ENCODE data around the gene FANCC. TPM values are rescaled to one million over a fixed set of nuclear protein-coding genes. Genes with fewer than 3 reads are reported as not detected.

Gene FANCC
- total RNA-seq, 4 donors from 2014 or later = 13.8 to 32.2 (median 21.4) TPM

DNA sequence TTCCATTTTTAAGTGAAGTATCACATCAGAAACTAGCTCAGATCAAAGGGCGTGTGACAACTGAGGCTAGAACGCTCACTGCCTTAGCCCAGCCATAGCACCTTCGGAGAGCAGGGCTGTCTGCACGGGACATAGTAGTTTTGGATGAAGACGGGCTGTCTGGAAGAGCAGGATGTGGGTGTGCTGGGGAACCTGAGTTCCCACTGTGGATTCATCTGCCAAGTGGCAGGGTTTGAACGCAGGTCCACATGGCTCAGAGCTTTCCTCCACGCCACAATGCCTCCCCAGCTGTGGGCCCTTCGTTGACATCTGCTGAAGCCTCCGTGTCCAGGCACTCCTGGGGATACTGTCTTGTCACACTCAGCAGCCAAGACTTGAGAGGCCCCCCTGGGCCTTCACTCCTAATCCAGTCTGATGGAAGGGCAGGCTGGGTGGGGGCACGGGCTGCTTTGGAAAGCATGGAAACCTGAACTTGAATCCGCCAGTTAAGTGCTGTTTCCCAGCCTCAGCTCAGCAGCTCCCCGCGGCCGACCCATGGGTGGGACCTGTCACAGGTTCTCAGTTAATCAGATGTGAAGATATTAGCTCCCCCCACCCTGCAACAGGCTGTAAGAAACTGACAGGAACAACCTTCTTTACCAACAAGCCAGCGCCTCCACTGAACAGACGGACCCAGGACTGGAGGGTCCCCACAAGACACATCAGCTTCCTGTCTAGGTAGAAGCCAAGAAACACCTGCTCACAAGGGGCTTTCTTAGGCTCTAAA, 228.1 kb downstream of the FANCC start:
- H3K9me3 ChIP-seq = no peaks in the 10 kb centered on the region
- DNase-seq = peak in 1 of 3 donors; percentile 44
- peak overlapping the region in 3 of 4 donors; percentile 35 to 85 (median 45) for H3K27ac ChIP-seq
- H3K27me3 ChIP-seq = no peaks in the 10 kb centered on the region
- TF ChIP-seq, protein P1, sequence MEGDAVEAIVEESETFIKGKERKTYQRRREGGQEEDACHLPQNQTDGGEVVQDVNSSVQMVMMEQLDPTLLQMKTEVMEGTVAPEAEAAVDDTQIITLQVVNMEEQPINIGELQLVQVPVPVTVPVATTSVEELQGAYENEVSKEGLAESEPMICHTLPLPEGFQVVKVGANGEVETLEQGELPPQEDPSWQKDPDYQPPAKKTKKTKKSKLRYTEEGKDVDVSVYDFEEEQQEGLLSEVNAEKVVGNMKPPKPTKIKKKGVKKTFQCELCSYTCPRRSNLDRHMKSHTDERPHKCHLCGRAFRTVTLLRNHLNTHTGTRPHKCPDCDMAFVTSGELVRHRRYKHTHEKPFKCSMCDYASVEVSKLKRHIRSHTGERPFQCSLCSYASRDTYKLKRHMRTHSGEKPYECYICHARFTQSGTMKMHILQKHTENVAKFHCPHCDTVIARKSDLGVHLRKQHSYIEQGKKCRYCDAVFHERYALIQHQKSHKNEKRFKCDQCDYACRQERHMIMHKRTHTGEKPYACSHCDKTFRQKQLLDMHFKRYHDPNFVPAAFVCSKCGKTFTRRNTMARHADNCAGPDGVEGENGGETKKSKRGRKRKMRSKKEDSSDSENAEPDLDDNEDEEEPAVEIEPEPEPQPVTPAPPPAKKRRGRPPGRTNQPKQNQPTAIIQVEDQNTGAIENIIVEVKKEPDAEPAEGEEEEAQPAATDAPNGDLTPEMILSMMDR (IDR thresholded peaks at IDR 0.05) = no peak
- TF ChIP-seq POLR2A (IDR thresholded peaks at IDR 0.05) = no peak
- H3K4me3 ChIP-seq = no peak overlapping the region
- H3K36me3 ChIP-seq = peaks cover 0 to 30% (median 0%) of the 10 kb centered on the region in 3 donors
- H3K4me1 ChIP-seq = peaks cover 0 to 45% (median 7%) of the 10 kb centered on the region in 4 donors

DNA sequence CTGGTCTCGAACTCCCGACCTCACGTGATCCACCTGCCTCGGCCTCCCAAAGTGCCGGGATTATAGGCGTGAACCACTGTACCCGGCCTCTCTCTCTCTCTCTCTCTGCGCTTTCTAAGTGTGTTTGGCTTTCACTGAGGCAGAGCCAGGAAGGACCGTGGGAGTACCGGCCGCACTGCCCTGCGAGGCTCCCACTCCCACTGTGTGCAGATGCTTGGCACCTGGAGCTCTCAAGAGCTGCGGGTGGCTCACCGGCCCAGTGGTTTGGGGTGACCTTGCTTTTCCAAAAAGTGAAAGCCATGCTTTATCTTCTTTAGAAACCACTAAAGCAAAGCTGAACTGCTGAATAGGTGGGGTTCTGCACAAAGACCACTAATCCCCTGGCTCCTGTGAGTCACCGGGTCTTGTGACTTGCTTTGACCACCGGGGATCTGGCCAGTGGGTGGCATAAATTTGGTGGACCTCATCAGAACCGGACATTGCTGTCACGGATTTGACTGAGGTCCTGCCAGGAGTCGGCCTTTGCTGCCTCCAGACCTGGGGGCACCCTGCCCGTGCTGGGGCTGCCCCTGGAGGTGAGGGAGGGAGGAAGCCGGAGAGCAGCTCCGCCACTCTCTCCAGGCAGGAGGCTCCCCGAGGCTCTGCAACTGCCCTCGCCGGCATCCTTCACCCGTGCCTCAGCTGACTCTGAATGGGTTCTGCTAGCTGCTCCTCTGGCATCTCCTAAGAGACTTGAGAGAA, 228.9 kb downstream of the FANCC start:
- TF ChIP-seq POLR2A (IDR thresholded peaks at IDR 0.05) = no peak
- H3K36me3 ChIP-seq = peaks cover 0 to 36% (median 0%) of the 10 kb centered on the region in 3 donors
- H3K27ac ChIP-seq = peak overlapping the region in 3 of 4 donors; percentile 35 to 85 (median 45)
- no peaks in the 10 kb centered on the region for H3K27me3 ChIP-seq
- no peak overlapping the region for H3K4me3 ChIP-seq
- H3K4me1 ChIP-seq = peaks cover 0 to 38% (median 7%) of the 10 kb centered on the region in 4 donors
- H3K9me3 ChIP-seq = no peaks in the 10 kb centered on the region
- peak in 1 of 3 donors; percentile 49 for DNase-seq

DNA sequence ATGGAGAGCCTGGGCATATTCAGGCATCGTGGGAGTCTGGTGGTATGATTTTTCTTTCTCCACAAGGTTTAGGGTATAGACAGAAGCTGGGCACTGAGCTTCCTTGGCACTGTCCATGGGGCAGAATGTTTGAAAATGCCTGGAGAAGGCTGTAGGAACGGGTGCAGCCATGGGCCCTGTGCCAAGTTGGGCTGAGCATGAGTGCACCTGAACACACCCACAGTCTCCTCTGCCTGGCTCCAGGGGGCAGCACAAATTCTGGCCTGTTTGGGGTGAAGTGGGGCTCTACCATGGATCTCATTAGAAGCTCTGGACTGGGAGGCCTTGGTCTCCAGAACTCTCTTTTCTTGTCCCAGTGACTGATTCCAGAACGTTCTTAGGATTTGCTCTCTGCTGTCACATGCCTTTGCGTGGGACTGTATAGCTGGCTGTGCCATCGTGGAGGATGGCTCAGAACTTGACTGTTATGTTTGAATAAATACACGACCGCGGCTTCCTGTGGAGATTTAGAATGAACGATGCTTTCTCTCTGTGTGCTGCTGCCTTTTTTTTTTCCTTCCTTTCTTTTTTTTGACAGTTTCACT, 229.8 kb downstream of the FANCC start:
- H3K36me3 ChIP-seq = peaks cover 0 to 44% (median 0%) of the 10 kb centered on the region in 3 donors
- H3K4me3 ChIP-seq = no peak overlapping the region
- DNase-seq = peak in 1 of 3 donors; percentile 59
- H3K9me3 ChIP-seq = no peaks in the 10 kb centered on the region
- no peaks in the 10 kb centered on the region for H3K27me3 ChIP-seq
- TF ChIP-seq POLR2A (IDR thresholded peaks at IDR 0.05) = no peak
- TF ChIP-seq, protein P1 (IDR thresholded peaks at IDR 0.05) = no peak
- H3K4me1 ChIP-seq = peaks cover 0 to 33% (median 7%) of the 10 kb centered on the region in 4 donors
- peak overlapping the region in 1 of 4 donors; percentile 85 for H3K27ac ChIP-seq

DNA sequence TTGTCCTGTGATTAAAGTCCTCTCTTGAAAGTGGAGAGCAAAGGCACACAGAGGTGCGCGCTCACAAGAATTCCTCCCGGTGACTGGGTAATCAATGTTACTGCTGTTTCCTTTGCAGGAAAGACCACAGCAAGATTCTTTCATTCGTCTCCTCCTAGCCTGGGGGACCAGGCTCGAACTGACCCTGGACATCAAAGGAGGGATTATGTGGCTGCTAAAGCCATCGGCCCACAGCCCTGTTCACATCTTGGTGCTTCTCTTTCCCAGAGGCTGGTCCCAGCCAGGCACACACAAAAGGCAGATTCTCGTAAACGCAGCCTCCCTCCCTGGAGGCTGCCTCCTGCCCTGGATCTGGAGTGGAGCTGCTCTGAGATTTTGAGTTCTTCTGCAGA, 230.9 kb downstream of the FANCC start:
- Histone ChIP-seq H3K36me3 (peaks cover 0 to 56% (median 0%) of the 10 kb centered on the region in 3 donors), H3K9me3 (no peaks in the 10 kb centered on the region), H3K27me3 (no peaks in the 10 kb centered on the region), H3K4me3 (no peak overlapping the region), H3K4me1 (peaks cover 0 to 32% (median 1%) of the 10 kb centered on the region in 4 donors), H3K27ac (no peak overlapping the region)
- DNase-seq = peak in 2 of 3 donors; percentile 28 to 35
- TF ChIP-seq, protein P1 (IDR thresholded peaks at IDR 0.05) = no peak
- no peak for TF ChIP-seq POLR2A (IDR thresholded peaks at IDR 0.05)

DNA sequence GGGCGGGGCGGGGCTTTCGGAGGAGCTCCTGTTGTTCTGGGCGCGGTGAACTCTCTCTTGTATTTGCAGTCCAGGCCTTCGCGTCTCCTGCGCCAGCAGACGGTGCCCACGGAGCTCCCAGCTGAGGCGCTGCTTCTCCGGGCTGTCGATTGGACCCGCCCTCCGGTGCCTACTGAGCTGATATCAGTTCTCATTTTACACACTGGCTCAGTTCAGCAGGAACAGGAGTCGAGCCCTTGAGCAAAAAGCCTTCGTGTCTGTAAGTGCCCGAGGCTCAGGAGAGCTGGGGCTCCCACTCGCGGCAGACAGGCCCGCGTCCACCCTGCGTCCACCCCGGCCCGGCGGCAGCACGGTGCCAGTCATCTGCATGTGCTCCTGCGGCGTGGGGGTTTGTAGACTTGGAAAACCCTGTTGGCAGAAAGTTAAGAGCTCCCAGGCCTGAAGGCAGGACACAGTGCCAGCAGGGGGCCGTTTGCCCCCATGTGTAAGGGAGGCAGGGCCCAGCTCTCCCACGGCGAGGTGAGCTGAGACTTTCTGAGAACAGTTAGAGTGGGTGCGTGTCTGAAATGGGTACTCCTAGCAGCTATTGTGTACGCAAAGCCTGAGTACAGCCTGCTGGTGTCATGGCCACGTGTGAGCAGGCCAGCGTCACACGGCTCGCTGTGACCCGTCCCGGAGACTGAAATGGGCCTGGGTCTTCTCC, 231.5 kb downstream of the FANCC start:
- Histone ChIP-seq H3K4me1 (peaks cover 0 to 26% (median 1%) of the 10 kb centered on the region in 4 donors), H3K27me3 (no peaks in the 10 kb centered on the region), H3K36me3 (peaks cover 0 to 62% (median 0%) of the 10 kb centered on the region in 3 donors), H3K9me3 (no peaks in the 10 kb centered on the region), H3K27ac (peak overlapping the region in 1 of 4 donors; percentile 11), H3K4me3 (no peak overlapping the region)
- DNase-seq = peak in 2 of 3 donors; percentile 42 to 45
- TF ChIP-seq POLR2A (IDR thresholded peaks at IDR 0.05) = no peak
- TF ChIP-seq, protein P1 (IDR thresholded peaks at IDR 0.05) = no peak
